HEK293 (cell line): ENCODE data around the gene AKT3.

ENCODE experiments used
- CTCF ChIA-PET: fragments of 350-600 bp; formaldehyde crosslinking; extraction: SDS; loops from one replicate; lab custom pipeline; 2021; ENCODE audit warnings: antibody characterized with exemption; lab: Yijun Ruan, JAX
- POLR2A ChIA-PET: fragments of 300-600 bp; formaldehyde crosslinking; extraction: SDS; loops from one replicate; lab custom pipeline; 2020; ENCODE audit warnings: antibody characterized with exemption, inconsistent platforms; lab: Yijun Ruan, JAX
- H3K27ac ChIP-seq: fragments of 200-500 bp; sonication (Bioruptor generic); 2 replicates; pipeline ENCODE4 v1.5.1; 2014; ENCODE audit warnings: low read depth, low read length, control low read depth, inconsistent platforms; ENCODE audit errors: extremely low read depth
- H3K36me3 ChIP-seq, 2 experiments: fragments of 200-500 bp in 1 of 2; sonication (Bioruptor generic) in 1 of 2; 1 replicate in 1 of 2; 2 replicates in 1 of 2; pipeline ENCODE4 v1.5.1; 2014 to 2017; ENCODE audit warnings: inconsistent platforms in 2 of 2, low read length in 2 of 2; ENCODE audit not compliant: control insufficient read depth in 2 of 2, insufficient read depth in 1 of 2
- H3K4me1 ChIP-seq: fragments of 200-500 bp; sonication (Bioruptor generic); 2 replicates; pipeline ENCODE4 v1.5.1; 2014; ENCODE audit warnings: mild to moderate bottlenecking, low read length, inconsistent platforms; ENCODE audit not compliant: control insufficient read depth, insufficient read depth
- H3K4me3 ChIP-seq: 2 replicates; pipeline ENCODE4 v1.5.1; 2011; ENCODE audit warnings: low read depth, mild to moderate bottlenecking, control low read depth, low read length, moderate library complexity
- H3K9me3 ChIP-seq: fragments of 200-500 bp; sonication (Bioruptor generic); 2 replicates; pipeline ENCODE4 v1.5.1; 2014; ENCODE audit warnings: low read depth, low read length, inconsistent platforms; ENCODE audit not compliant: control insufficient read depth, insufficient read depth
- GLI4 ChIP-seq: fragments of 450-650 bp; formaldehyde crosslinking; IDR thresholded peaks from 2 replicates; pipeline ENCODE4 v1.5.1; 2016; ENCODE audit warnings: missing biosample characterization, missing genetic modification characterization
- GLIS1 ChIP-seq: fragments of 450-650 bp; formaldehyde crosslinking; IDR thresholded peaks from 2 replicates; pipeline ENCODE4 v1.5.1; 2016; ENCODE audit warnings: missing biosample characterization, missing genetic modification characterization
- MYNN ChIP-seq: fragments of 450-650 bp; formaldehyde crosslinking; IDR thresholded peaks from 2 replicates; pipeline ENCODE4 v1.5.1; 2016; ENCODE audit warnings: missing biosample characterization, missing genetic modification characterization, borderline replicate concordance
- MZF1 ChIP-seq: fragments of 450-650 bp; formaldehyde crosslinking; IDR thresholded peaks from 2 replicates; pipeline ENCODE4 v1.5.1; 2017; ENCODE audit warnings: missing biosample characterization, missing genetic modification characterization, borderline replicate concordance
- OVOL3 ChIP-seq: fragments of 450-650 bp; formaldehyde crosslinking; IDR thresholded peaks from 2 replicates; pipeline ENCODE4 v1.5.1; 2016; ENCODE audit warnings: missing biosample characterization, missing genetic modification characterization
- ZBTB49 ChIP-seq: fragments of 450-650 bp; formaldehyde crosslinking; IDR thresholded peaks from 2 replicates; pipeline ENCODE4 v1.5.1; 2016; ENCODE audit warnings: missing biosample characterization, missing genetic modification characterization, low read depth
- ZBTB7A ChIP-seq: fragments of 450-650 bp; formaldehyde crosslinking; IDR thresholded peaks from 2 replicates; pipeline ENCODE4 v1.5.1; 2016; ENCODE audit warnings: low read depth, missing biosample characterization, missing genetic modification characterization
- ZFP3 ChIP-seq: fragments of 450-650 bp; formaldehyde crosslinking; IDR thresholded peaks from 2 replicates; pipeline ENCODE4 v1.5.1; 2016; ENCODE audit warnings: low read depth, missing biosample characterization, missing genetic modification characterization
- ZNF10 ChIP-seq: fragments of 450-650 bp; formaldehyde crosslinking; IDR thresholded peaks from 2 replicates; pipeline ENCODE4 v1.5.1; 2017; ENCODE audit warnings: missing biosample characterization, missing genetic modification characterization
- ZNF18 ChIP-seq: fragments of 450-650 bp; formaldehyde crosslinking; IDR thresholded peaks from 2 replicates; pipeline ENCODE4 v1.5.1; 2016; ENCODE audit warnings: missing biosample characterization, missing genetic modification characterization
- ZNF248 ChIP-seq: fragments of 450-650 bp; formaldehyde crosslinking; IDR thresholded peaks from 2 replicates; pipeline ENCODE4 v1.5.1; 2017; ENCODE audit warnings: missing biosample characterization, missing genetic modification characterization
- ZNF302 ChIP-seq: fragments of 450-650 bp; formaldehyde crosslinking; IDR thresholded peaks from 2 replicates; pipeline ENCODE4 v1.5.1; 2016; ENCODE audit warnings: missing biosample characterization, missing genetic modification characterization, low read depth
- ZNF394 ChIP-seq: fragments of 450-650 bp; formaldehyde crosslinking; IDR thresholded peaks from 2 replicates; pipeline ENCODE4 v1.5.1; 2016; ENCODE audit warnings: missing biosample characterization, missing genetic modification characterization, mild to moderate bottlenecking, moderate library complexity, borderline replicate concordance
- ZNF48 ChIP-seq: fragments of 450-650 bp; formaldehyde crosslinking; IDR thresholded peaks from 2 replicates; pipeline ENCODE4 v1.5.1; 2016; ENCODE audit warnings: missing biosample characterization, missing genetic modification characterization
- ZNF488 ChIP-seq: fragments of 450-650 bp; formaldehyde crosslinking; IDR thresholded peaks from 2 replicates; pipeline ENCODE4 v1.5.1; 2016; ENCODE audit warnings: missing biosample characterization, missing genetic modification characterization
- ZNF513 ChIP-seq: fragments of 450-650 bp; IDR thresholded peaks from 2 replicates; pipeline ENCODE4 v1.5.1; 2018; ENCODE audit warnings: missing biosample characterization, missing genetic modification characterization
- ZNF514 ChIP-seq: fragments of 450-650 bp; formaldehyde crosslinking; IDR thresholded peaks from 2 replicates; pipeline ENCODE4 v1.5.1; 2016; ENCODE audit warnings: missing biosample characterization, missing genetic modification characterization
- ZNF544 ChIP-seq: fragments of 450-650 bp; formaldehyde crosslinking; IDR thresholded peaks from 2 replicates; pipeline ENCODE4 v1.5.0; 2017; ENCODE audit warnings: missing biosample characterization, missing genetic modification characterization

Gene AKT3

GRCh38 chr1:243465081-243465480 is 385.0 kb downstream of the AKT3 start:
- Histone ChIP-seq H3K27ac (no peak overlapping the region), H3K36me3 (no peaks in the 10 kb centered on the region), H3K4me3 (no peak overlapping the region), H3K4me1 (no peaks in the 10 kb centered on the region), H3K9me3 (no peaks in the 10 kb centered on the region)
- ChIA-PET CTCF (no interaction called here), POLR2A (no interaction called here)
- TF ChIP-seq ZNF48 (tag by site-specific recombination): no peak
- no peak for TF ChIP-seq GLIS1 (tag by site-specific recombination)

GRCh38 chr1:243462929-243463697 is 386.9 kb downstream of the AKT3 start:
- Histone ChIP-seq H3K36me3 (no peaks in the 10 kb centered on the region), H3K27ac (no peak overlapping the region), H3K4me3 (no peak overlapping the region), H3K4me1 (no peaks in the 10 kb centered on the region), H3K9me3 (no peaks in the 10 kb centered on the region)
- TF ChIP-seq ZNF514 (no peak), GLI4 (tag by site-specific recombination) (no peak), ZNF302 (no peak)
- POLR2A ChIA-PET: no interaction called here
- CTCF ChIA-PET: no interaction called here

GRCh38 chr1:243461700-243462099 is 388.3 kb downstream of the AKT3 start:
- no peak for TF ChIP-seq MYNN (tag by site-specific recombination)
- TF ChIP-seq, all 188 proteins: peak for 0
- no peaks in the 10 kb centered on the region for H3K36me3 ChIP-seq
- H3K4me1 ChIP-seq: no peaks in the 10 kb centered on the region
- POLR2A ChIA-PET: no interaction called here
- CTCF ChIA-PET: no interaction called here
- no peaks in the 10 kb centered on the region for H3K9me3 ChIP-seq
- no peak overlapping the region for H3K27ac ChIP-seq
- no peak overlapping the region for H3K4me3 ChIP-seq

GRCh38 chr1:243459059-243459458 is 391.0 kb downstream of the AKT3 start:
- no peaks in the 10 kb centered on the region for H3K36me3 ChIP-seq
- POLR2A ChIA-PET: no interaction called here
- no peak overlapping the region for H3K27ac ChIP-seq
- H3K4me1 ChIP-seq: no peaks in the 10 kb centered on the region
- TF ChIP-seq ZBTB7A (tag by site-specific recombination): no peak
- no peak for TF ChIP-seq ZBTB49
- TF ChIP-seq ZNF18 (tag by site-specific recombination): no peak
- no peak for TF ChIP-seq ZNF513 (tag by site-specific recombination)
- no peak for TF ChIP-seq ZNF10 (tag by site-specific recombination)
- TF ChIP-seq ZNF488 (tag by site-specific recombination): no peak
- no peak for TF ChIP-seq ZNF394 (tag by site-specific recombination)
- no peak for TF ChIP-seq MZF1
- TF ChIP-seq ZFP3 (tag by site-specific recombination): no peak
- no peak for TF ChIP-seq OVOL3 (tag by site-specific recombination)
- TF ChIP-seq ZNF248 (tag by site-specific recombination): no peak
- no peak for TF ChIP-seq ZNF544 (tag by site-specific recombination)
- CTCF ChIA-PET: interaction anchor here (0.6 kb wide), 1 partner anchor 223 kb away, joined by 5 read pairs; no protein-coding TSS in a partner anchor
- H3K4me3 ChIP-seq: no peak overlapping the region
- no peaks in the 10 kb centered on the region for H3K9me3 ChIP-seq
